Smooth muscle cell (in vitro differentiated cells): ENCODE results near the gene CPXM2. TPM values are rescaled to one million over a fixed set of nuclear protein-coding genes. Genes with fewer than 3 reads are reported as not detected.

ENCODE experiments used
- DNase-seq: peaks from one replicate; lab custom pipeline; 2025; ENCODE audit not compliant: unreplicated experiment; lab: John Stamatoyannopoulos, UW
- H2AFZ ChIP-seq: fragments of 200-600 bp; sonication (generic); 2 replicates; pipeline ENCODE4 v1.6.0; 2016; ENCODE audit warnings: antibody characterized with exemption, low read depth, mild to moderate bottlenecking
- H3F3A ChIP-seq: fragments of 200-600 bp; sonication (generic); 2 replicates; pipeline ENCODE4 v1.6.0; 2017; ENCODE audit warnings: antibody characterized with exemption, low read depth
- H3K27ac ChIP-seq: fragments of 200-600 bp; sonication (generic); 2 replicates; pipeline ENCODE4 v1.5.1; 2016; ENCODE audit warnings: low read depth, mild to moderate bottlenecking
- H3K27me3 ChIP-seq: fragments of 200-600 bp; sonication (generic); 2 replicates; pipeline ENCODE4 v1.6.1; 2016; ENCODE audit warnings: low read depth, mild to moderate bottlenecking
- H3K36me3 ChIP-seq: fragments of 200-600 bp; sonication (generic); 2 replicates; pipeline ENCODE4 v1.5.1; 2016; ENCODE audit warnings: low read depth
- H3K4me1 ChIP-seq: fragments of 200-600 bp; sonication (generic); 2 replicates; pipeline ENCODE4 v1.5.1; 2016; ENCODE audit warnings: low read depth
- H3K4me2 ChIP-seq: fragments of 200-600 bp; sonication (generic); 2 replicates; pipeline ENCODE4 v1.6.0; 2016; ENCODE audit warnings: mild to moderate bottlenecking
- H3K4me3 ChIP-seq: fragments of 200-600 bp; sonication (generic); 2 replicates; pipeline ENCODE4 v1.5.1; 2016; ENCODE audit warnings: mild to moderate bottlenecking
- H3K79me2 ChIP-seq: fragments of 200-600 bp; sonication (generic); 2 replicates; pipeline ENCODE4 v1.6.0; 2016; ENCODE audit warnings: low read depth, mild to moderate bottlenecking
- H3K9ac ChIP-seq: fragments of 200-600 bp; sonication (generic); 2 replicates; pipeline ENCODE4 v1.6.0; 2016; ENCODE audit warnings: low read depth
- H3K9me3 ChIP-seq: fragments of 200-600 bp; sonication (generic); replicated peaks from 2 replicates; pipeline ENCODE4 v1.5.1; 2016; ENCODE audit warnings: low read depth
- H4K20me1 ChIP-seq: fragments of 200-600 bp; sonication (generic); 2 replicates; pipeline ENCODE4 v1.6.0; 2016; ENCODE audit warnings: low read depth
- WGBS: methylation state at CpG from one replicate; pipeline ENCODE4 v1.1.7; 2016; ENCODE audit warnings: low lambda C conversion rate; 5-methylcytosine and 5-hydroxymethylcytosine counted together
- polyA plus RNA-seq: library from polyadenylated mRNA; unstranded; fragments of >200 nt; fragmentation: Nextera tagmentation; extraction: Ambion mirVana; gene quantifications from 2 replicates; pipeline ENCODE4 v1.2.1, GENCODE V29; 2016
- total RNA-seq: library from RNA; depleted of rRNA; stranded (reverse); fragments of >200 nt; gene quantifications from 2 replicates; pipeline ENCODE4 v1.2.3, GENCODE V29; 2014
- TF ChIP-seq, protein P1 (sequence below): fragments of 200-600 bp; sonication (generic); IDR thresholded peaks from 2 replicates; pipeline ENCODE4 v1.5.1; 2017; ENCODE audit warnings: borderline replicate concordance, mild to moderate bottlenecking, antibody characterized with exemption; ENCODE audit not compliant: insufficient read depth, poor library complexity, severe bottlenecking

The CPXM2 gene
- total and polyA plus RNA-seq, 2 experiments from 2014 or later: 31.2 to 65.5 TPM

DNA sequence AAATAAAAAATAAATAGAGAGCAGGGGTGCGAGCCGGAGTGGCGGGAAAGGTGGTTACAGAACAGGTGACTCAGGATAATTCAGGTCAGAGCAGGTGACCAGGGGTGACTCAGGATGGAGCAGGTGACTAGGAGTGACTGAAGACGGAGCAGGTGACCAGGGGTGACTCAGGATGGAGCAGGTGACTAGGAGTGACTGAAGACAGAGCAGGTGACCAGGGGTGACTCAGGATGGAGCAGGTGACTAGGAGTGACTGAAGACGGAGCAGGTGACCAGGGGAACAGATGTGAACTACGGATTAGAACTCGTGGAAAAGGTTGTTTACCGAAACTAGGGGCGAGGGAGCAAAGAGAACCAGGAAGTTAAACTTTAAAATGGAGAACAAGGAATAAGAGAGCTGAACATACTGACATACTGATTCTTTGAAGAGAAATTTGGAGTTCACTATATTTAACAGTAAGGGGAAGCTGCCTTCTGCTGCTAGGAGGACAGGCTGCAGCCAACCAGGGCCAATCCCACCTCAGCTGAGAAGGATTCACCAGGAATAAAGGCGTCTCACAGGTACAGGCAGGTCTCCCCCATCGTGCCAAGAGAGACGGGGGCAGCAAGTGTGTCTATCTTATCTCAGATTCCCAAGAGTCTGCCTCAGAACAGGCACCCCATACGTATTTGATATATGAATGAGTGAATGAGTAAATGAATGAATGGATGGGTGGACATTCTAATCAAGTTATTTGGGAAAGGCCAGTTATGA is 101.3 kb downstream of the CPXM2 start:
- Histone ChIP-seq H3K4me1 (no peaks in the 10 kb centered on the region), H4K20me1 (no peaks in the 10 kb centered on the region), H3F3A (no peaks in the 10 kb centered on the region), H3K9ac (no peak overlapping the region), H3K27me3 (no peaks in the 10 kb centered on the region), H3K4me3 (no peak overlapping the region), H3K4me2 (no peak overlapping the region), H2AFZ (no peak overlapping the region), H3K79me2 (no peaks in the 10 kb centered on the region), H3K27ac (no peak overlapping the region), H3K9me3 (no peaks in the 10 kb centered on the region), H3K36me3 (no peaks in the 10 kb centered on the region)
- no peak for DNase-seq
- 91% methylated on average over 13 of the region's 13 CpGs for WGBS
- TF ChIP-seq, protein P1, sequence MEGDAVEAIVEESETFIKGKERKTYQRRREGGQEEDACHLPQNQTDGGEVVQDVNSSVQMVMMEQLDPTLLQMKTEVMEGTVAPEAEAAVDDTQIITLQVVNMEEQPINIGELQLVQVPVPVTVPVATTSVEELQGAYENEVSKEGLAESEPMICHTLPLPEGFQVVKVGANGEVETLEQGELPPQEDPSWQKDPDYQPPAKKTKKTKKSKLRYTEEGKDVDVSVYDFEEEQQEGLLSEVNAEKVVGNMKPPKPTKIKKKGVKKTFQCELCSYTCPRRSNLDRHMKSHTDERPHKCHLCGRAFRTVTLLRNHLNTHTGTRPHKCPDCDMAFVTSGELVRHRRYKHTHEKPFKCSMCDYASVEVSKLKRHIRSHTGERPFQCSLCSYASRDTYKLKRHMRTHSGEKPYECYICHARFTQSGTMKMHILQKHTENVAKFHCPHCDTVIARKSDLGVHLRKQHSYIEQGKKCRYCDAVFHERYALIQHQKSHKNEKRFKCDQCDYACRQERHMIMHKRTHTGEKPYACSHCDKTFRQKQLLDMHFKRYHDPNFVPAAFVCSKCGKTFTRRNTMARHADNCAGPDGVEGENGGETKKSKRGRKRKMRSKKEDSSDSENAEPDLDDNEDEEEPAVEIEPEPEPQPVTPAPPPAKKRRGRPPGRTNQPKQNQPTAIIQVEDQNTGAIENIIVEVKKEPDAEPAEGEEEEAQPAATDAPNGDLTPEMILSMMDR: no peak

DNA sequence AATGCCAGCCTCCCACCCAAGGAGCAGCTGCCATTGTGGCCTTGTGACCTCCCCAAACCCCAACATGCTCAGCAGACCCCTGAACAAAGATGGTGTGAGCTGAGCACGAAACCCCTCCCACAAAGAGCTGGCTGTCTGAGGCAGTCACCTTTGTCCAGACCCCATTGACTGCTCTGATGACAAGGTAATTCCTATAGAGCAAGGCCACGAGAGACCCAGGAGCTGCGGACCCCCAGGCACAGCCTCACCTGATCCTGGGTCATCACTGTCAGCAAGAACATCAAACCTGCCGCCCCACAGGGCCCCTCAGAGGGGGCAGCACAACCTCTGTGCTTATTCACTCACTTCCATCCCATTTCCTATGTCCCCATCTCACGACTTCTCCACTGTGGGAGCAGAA is 102.6 kb downstream of the CPXM2 start:
- Histone ChIP-seq H3K79me2 (no peaks in the 10 kb centered on the region), H3K4me1 (no peaks in the 10 kb centered on the region), H2AFZ (no peak overlapping the region), H3K4me3 (no peak overlapping the region), H3F3A (no peaks in the 10 kb centered on the region), H3K27ac (no peak overlapping the region), H3K36me3 (no peaks in the 10 kb centered on the region), H4K20me1 (no peaks in the 10 kb centered on the region), H3K9ac (no peak overlapping the region), H3K27me3 (no peaks in the 10 kb centered on the region), H3K4me2 (no peak overlapping the region), H3K9me3 (no peaks in the 10 kb centered on the region)
- no peak for DNase-seq
- TF ChIP-seq, protein P1: no peak
- WGBS: 97% methylated on average over 5 of the region's 5 CpGs

DNA sequence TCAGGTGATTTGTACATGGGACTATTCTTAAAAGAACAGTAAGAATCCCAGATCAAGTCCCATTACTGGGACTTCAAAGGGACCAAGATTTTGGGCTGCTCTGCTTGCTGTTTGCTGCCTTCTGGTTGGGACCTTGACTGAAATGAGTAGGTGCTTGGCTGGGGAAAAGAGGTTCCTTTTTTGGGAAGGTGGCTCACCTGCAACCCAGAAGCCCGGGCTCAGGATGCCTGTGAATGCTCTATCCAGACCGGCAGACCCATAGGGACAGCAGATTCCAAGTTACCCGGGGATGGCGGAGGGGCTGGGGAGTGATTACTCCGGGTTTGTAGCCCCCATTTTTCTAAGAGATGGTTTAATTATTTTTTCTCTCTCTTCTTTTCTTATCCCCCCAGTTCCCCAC is 104.0 kb downstream of the CPXM2 start:
- no peak overlapping the region for H3K27ac ChIP-seq
- no peaks in the 10 kb centered on the region for H3K9me3 ChIP-seq
- peaks cover 4% of the 10 kb centered on the region for H3K4me1 ChIP-seq
- no peaks in the 10 kb centered on the region for H3F3A ChIP-seq
- no peaks in the 10 kb centered on the region for H3K79me2 ChIP-seq
- H3K4me2 ChIP-seq: no peak overlapping the region
- no peak overlapping the region for H3K4me3 ChIP-seq
- TF ChIP-seq, protein P1: no peak
- H3K27me3 ChIP-seq: no peaks in the 10 kb centered on the region
- no peaks in the 10 kb centered on the region for H4K20me1 ChIP-seq
- WGBS: 88% methylated on average over 5 of the region's 5 CpGs
- no peak overlapping the region for H3K9ac ChIP-seq
- DNase-seq: no peak
- no peaks in the 10 kb centered on the region for H3K36me3 ChIP-seq
- H2AFZ ChIP-seq: no peak overlapping the region

DNA sequence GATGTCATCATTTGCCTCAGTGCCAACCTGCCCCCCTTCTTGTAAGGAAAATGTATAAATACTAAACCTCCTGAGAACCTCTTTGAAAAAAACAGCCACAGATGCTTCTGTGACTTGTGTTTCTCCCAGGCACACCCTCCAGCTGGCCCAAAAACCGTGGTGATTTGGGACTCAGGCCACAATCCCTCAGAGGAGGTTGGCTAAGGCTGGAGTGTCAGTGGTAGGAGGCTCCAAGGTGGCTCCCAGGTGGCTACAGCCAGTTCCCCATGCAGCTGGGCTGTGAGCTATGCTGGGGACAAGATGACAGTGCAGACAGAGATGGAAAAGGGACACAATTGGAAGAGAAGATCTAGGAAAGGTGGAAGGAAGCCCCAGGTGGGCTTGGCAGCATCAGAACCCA is 104.7 kb downstream of the CPXM2 start:
- Histone ChIP-seq H3K4me3 (no peak overlapping the region), H3K4me2 (no peak overlapping the region), H3K27ac (no peak overlapping the region), H3F3A (no peaks in the 10 kb centered on the region), H4K20me1 (no peaks in the 10 kb centered on the region), H3K4me1 (peaks cover 11% of the 10 kb centered on the region), H3K9ac (no peak overlapping the region), H3K9me3 (no peaks in the 10 kb centered on the region), H3K36me3 (no peaks in the 10 kb centered on the region), H2AFZ (no peak overlapping the region), H3K27me3 (no peaks in the 10 kb centered on the region), H3K79me2 (no peaks in the 10 kb centered on the region)
- DNase-seq: no peak
- TF ChIP-seq, protein P1: no peak
- WGBS: 60% methylated on average over 1 of the region's 1 CpG
